Superior temporal gyrus (tissue), 1 donor: ENCODE data around the gene SOX1.

ENCODE experiments used
- DNase-seq: peaks from one replicate; pipeline ENCODE4 v3.0.0-alpha.2; 2016; ENCODE audit errors: extremely low spot score

Gene SOX1

DNA sequence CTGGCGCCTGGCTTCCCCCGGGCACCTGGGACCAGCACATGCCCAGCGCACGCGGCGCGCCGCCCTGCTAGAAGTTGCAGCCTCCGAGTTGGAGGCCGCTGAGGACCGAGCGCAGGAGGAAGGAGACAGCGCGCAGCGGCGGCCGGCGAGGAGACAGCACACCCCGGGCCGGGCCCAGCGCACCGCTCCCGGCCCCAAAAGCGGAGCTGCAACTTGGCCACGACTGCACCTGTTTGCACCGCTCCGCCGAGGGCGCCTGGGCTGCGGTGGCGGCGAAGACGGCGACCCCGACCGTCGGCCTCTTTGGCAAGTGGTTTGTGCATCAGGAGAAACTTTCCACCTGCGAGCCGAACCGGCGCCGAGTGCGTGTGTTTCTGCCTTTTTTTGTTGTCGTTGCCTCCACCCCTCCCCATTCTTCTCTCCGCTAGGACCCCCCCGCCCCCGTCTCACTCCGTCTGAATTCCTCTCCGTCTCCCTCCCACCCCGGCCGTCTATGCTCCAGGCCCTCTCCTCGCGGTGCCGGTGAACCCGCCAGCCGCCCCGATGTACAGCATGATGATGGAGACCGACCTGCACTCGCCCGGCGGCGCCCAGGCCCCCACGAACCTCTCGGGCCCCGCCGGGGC, at the start of gene SOX1:
Gene SOX1 (plus strand): TSS at position 34 of the 626 bp plus-strand sequence. CDS start 510 bp downstream, at position 544.
- DNase-seq: no peak

DNA sequence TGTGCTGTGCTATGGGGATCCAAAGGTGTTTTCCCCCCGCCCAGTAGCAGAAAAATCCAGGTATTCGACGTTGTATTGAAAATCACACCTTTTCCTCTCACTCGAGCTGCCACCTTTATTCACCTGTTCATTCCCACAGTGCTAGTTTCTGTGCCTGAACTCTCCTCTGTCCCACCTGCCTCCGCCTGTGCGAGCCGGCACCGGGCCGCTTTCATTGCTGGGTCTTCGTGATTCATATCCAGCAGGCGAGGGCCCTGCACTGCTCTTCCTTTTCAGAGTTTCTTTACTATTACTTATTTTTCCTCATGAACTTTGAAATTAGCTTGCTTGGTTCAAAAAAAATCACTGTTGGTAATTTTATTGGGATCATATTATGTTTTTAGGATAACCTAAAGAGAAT, 42.4 kb upstream of the SOX1 start:
- DNase-seq: no peak

DNA sequence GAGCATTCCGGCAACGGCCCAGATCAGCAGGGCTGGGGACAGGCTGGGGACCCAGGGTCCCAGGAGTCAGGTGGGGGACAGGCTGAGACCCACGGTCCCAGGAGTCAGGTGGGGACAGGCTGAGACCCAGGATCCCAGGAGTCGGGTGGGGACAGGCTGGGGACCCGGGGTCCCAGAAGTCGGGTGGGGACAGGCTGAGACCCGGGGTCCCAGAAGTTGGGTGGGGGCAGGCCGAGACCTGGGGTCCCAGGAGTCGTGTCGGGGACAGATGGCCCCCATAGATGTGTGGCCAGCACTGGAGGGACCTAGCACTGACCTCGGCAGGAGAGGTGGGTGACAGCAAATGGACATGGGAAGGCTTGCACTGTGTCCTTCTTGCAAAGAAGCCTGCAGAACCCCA, 39.7 kb upstream of the SOX1 start:
- DNase-seq: no peak

DNA sequence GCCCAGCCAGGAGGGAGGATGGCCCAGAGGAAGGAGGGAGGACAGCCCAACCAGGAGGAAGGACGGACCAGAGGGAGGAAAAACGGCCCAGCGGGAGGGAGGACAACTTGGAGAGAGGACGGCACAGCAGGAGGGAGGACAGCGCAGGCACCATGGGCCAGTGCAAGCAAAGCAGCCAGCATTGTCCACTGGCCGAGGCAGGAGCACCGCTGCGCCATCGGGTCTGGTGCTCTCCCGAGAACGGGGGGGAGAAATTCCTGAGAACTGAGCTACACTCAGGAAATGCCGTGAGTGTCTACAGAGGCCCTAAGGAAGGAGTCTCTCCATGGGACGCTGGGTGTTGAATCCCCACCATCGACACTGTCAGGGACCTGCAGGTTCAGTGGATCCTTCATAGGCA, 38.5 kb upstream of the SOX1 start:
- no peak for DNase-seq

DNA sequence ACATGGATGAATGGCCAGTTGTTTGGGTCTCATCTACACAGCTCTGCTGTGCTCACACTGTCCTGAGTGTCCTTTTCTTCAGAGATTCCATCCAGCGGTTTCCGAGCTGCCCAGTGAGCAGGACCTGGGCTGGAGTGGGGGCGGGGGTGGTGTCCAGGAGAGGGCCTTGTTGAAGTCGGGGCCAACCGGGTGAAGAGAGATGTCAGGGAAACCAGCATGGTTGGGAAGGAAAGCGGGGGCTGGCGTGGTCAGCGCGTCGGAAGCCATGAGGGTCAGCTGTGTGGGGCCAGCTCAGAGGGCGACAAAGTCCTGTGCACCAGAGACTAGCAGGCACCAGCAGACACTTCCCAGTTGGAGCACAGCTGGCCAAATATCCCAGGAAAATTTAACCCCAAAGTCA, 37.8 kb upstream of the SOX1 start:
- DNase-seq: no peak

DNA sequence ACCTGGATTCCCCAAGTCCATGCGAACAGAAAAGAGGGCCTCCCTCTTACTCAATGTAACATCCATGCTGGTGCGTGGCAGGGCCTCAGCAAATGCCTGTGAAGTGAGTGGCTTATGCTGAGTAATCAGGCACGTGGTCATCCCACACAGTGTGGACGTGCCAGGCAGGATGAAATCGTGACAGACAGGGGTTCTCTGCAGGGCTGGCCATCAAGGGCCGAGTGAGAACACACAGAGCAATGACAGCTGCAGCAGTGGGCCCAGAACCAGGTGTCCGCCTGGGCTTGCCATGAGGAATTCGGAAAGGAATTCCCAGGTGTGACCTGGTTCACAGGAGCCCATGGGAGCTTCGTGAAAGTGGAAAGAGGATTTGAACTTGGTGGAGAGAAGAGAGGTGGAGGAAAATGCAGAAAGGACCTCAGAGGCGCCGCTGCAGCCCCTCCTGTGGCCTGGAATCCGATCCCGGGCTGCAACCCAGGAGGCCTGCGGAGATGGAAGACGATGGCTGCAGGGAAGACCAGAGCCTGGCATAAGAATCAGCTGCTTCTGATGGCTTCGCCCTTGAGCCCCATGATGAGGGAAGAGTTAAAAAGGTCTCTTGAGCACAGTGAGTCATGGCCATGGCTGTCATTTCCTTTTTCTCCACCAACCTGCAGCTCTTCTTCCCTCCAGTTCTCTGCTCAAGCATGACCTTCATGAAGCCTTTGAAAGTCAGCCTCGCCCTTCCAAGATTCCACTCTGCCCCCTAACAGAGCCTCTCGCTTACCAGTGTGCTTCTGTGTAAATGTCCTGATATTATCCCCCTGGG, 34.6 kb upstream of the SOX1 start:
- DNase-seq: no peak

DNA sequence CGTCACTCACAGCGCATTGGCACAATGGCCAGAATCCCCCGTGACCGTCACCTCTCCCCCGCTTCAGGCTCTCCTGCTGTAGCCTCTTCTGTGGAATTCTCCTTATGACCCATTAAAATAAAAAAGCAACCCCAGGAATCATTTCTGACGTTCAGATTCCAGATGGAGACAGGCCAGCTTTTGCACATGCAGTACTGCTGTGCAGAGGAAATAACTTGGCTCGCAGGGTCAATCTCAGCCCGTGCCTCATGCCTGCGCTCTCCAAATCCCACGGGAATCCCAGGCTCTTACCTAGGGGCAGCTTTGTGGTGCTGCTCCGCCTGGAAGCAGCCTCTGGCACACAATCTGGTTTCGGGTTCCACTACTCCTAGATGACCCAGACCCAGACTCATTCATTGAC, 32.7 kb upstream of the SOX1 start:
- DNase-seq: no peak

DNA sequence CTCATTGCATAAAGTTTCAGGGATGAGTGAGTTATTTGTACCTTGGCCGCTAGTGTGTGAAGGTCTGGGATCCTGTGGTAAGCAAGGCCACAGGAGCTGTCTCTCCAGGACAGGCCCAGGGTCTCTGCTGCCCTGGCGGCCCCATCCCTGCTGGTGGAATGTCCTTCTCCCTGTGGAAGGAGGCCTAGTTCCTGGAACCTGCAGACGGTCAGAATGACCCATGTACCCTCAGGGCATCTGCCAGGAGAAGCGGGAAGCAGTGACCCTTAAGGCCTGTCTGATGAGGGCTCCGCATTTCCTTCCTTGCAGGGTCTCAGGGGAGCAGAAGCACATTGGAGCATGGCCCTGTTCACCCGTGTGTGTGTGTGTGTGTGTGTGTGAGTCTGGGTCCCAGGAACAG, 32.1 kb upstream of the SOX1 start:
- no peak for DNase-seq

DNA sequence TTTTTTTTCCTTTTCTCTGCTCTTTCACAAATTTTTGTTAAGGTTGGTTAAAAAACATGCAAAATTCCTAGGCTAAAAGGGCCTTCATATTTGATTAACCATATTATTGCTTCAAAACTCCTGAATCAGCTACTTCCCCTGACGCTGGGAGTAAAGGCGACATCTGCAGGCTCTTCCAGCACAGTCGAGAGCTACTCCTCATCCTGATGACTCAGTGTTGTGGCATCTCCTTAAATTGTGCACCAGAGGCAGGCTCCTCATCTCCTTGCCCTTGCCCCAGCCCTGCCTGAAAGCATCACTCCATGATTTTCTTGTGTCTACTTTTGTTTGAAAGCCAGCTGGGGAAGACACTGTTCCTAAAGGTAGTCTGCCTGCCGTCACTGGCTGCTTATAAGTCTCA, 24.5 kb upstream of the SOX1 start:
- DNase-seq: no peak

DNA sequence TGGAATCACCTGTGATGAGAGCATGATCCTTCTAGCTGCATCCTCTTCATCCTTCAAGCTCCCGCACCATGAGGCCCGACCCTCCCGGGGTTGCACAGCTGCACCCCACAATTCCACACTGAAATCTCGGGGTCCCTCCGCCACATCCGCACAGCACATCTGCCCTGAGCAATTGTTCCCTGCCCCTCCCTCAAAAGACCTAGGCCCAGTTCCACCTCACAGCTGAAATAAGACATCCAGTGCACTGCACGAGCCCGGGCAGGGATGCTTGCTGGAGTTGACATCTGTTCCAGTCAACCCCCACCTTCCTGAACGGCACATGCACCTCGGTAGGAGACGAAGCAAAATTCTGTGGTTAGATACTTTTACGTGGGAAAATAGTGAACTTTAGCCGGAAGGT, 14.7 kb upstream of the SOX1 start:
- DNase-seq: no peak

DNA sequence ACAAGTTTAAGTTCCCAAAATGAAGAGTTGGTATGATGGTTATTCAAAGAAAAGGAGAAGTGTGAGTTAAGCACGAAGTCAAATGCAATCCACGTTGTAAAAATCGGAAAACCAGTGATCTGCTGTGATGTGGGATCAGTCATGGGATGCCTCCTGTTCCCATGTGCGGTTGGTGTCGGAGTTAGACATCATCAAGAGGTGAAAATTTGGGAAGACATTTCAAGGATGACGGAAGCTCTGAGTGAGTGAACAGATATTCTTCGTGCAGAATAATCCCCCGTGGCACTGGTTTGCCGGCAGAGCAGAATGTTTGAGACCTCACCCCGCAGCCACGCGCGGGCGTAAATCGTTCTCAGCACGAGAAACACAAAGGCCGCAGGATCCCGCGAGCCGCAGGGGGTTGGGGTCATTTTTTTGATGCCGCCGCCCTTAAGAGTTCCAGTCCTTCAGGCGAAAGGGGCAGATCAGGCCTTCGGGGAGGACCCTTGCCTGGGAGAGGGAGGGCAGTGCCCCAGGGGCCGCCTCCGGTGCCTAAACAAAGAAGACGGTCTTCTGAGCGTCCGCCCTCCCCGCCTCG, 13.7 kb upstream of the SOX1 start:
- DNase-seq: no peak

DNA sequence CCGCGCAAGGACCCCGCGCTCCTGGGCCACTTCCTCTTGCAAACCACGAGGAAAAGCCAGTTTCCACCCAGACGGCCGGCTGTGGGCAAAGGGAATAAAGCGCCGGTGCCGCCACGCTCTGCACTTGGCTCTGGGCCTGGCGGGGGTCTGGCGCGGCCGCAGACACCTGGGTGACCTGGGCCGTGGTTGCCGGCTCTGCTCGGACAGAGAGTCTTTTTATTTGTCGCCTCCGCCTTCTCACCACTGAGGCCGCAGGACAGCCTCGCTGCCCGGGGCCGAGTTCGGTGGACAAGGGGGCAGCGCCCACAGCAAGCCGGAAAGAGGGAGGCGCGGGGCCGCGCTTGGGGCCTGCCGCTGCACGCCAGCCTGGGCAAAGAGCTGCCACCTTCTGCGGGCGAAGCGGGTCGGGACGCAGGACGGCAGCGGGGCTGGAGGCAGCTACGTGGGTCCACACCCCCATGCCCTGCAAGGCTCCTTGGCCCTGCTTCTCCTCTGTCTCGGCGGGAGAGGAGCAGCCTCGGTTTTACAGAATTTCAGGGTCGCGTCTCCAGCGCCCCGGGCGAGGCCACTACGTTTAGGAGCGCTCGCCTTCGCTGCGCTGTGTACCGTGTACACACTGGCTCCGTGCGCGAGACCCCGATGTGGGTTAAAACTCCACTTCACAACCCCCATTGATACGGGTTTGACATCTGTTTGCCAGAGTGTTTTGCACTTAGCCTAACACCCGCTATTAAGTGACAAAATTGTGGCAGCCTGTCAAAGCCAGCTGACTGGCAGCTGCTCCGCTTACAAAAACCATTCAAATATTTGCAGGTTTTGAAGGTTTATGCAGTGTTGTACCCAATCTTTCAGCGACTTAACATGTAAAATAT, 13.0 kb upstream of the SOX1 start:
- DNase-seq: no peak

DNA sequence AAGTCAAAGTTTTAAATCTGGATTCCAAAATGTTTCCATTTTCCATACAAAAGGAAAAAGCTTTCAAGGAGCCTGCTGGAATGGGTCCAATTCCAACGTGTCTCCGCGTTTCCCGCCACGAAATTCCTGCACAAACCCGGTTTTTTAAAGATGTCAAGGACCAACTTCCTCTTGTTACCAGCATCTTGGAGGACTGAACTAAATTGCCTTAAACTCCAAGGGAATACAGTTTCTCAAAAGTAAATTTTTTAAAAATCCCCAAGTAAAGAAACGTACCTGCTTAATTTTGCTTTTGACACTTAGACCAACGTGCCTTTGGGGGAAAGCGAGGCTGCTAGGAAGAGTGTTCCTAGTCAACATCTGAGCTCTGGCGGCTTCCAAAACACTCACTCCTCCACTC, 12.3 kb upstream of the SOX1 start:
- no peak for DNase-seq

DNA sequence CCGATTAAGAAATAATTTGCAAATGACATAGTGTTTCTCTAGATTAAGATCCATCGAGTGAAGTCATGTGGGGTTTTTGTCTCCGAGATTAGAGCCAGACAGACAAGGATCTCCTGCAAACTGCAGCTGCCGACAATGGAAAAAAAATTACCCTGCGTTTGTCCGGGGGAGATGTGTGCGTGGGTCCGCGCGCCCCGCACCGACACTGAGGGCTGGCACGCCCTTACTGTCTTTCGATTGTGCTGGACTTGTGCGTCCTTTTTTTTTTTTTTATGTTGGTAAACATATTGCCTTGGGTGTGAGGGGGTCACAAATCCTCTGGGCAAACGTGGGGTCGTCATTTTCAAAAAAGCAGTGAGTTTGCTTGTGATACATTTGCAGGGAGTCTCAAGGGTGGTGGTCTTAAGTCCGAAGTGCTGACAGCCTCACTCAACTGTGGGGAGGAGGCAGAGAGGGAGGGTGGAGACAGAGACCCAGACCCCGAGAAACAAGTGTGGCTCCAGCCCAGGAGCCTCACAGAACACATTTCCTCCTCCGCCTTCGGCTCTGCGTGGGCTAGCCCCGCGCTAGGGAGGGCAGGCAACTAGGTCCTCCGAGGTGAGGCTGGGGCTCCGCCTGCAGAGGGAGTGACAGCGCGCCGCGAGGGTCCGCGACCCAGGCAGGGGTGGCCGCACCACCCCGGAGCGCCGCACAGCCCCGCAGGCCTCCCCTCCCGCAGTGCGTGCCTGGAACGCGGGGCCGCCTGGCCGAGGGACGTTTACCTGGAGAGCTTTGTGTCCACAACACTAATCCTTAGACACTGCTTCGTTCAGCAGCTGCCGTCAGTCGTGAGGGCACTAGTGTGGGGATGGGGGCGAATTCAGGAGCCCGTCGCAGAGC, 11.7 kb upstream of the SOX1 start:
- no peak for DNase-seq

DNA sequence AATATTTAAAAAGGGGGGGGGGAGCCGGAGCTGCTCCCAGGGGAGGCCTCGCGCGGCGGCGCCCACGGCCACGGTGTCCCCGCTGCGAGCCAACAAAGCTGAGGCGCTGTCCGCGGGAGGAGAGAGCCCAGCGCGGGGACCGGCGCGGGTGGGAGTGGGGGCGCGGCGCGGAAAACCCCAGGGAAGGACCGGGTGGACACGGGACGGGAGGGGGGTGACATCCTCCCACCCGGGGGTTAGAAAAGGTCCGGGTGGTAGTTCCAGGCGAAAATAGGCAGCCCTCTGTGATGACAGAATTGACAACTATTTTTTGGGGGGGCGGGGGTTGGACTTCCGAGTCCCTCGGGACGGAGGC, 11.1 kb upstream of the SOX1 start:
- DNase-seq: no peak

DNA sequence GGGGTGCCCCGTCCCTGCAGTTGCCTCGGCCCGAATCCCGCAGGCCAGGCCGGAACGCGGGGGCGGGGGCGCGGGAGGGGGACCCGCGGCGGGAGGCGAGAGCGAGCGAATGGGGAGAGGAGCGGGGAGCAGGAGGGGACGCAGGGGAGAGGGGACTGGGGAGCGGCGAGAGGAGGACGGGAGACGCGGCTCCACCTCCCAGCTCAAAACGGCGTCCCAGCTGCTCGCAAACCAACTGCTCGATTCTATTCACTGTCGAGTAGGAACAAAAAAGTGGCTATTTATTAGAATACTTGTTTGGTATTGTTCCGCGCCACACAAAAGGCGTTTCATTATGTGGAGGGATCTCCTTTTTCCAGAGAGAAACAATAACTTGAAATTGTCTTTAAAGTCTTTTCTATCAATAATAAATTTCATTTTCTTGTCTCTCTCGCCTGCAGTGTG, 10.6 kb upstream of the SOX1 start:
- no peak for DNase-seq

DNA sequence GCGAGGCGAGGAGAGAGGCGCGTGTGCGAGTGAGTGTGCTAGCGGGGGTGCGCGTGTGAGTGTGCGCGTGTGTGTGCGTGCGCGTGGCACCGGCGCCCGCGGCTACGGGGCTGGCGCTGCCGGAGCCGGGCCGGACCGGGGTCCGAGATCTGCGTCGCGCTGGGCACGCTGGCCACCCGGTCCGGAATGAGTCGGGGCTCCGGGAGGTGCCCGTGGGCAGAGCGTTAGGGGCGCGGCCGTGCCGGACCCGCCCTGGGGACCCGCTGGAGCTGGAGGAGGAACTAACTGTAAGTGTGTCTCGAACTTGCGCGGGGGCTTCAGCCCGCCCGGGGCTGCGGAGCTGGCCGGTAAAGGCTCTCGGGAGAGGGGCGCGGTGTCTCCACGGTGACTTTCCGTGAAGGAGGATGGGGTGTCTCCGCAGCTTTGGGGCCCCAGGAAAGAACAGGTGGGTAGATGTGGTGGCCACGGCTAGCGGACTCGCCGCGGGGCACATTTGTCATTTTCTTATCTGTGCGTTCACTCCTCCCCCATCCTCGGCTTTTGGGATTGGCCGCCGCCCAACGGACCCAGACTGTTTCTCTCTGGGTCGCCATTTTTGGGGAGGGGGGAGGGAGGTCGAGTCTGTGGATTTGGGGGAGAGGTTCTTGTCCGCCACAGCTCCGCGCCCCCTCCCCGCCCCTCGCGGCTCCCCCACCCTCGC, 10.1 kb upstream of the SOX1 start:
- DNase-seq: no peak

DNA sequence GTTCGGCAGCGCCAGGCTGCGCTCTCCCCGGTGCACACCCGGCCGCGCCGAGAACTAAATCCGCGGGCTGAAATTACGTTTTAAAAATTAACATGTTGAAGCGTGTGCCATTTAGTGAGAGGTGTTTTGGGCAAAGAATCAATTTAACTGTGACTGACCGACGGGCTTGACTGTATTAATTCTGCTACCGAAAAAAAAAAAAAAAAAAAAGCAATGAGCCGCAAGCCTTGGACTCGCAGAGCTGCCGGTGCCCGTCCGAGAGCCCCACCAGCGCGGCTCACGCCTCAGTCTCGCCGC, 9.6 kb upstream of the SOX1 start:
- no peak for DNase-seq

DNA sequence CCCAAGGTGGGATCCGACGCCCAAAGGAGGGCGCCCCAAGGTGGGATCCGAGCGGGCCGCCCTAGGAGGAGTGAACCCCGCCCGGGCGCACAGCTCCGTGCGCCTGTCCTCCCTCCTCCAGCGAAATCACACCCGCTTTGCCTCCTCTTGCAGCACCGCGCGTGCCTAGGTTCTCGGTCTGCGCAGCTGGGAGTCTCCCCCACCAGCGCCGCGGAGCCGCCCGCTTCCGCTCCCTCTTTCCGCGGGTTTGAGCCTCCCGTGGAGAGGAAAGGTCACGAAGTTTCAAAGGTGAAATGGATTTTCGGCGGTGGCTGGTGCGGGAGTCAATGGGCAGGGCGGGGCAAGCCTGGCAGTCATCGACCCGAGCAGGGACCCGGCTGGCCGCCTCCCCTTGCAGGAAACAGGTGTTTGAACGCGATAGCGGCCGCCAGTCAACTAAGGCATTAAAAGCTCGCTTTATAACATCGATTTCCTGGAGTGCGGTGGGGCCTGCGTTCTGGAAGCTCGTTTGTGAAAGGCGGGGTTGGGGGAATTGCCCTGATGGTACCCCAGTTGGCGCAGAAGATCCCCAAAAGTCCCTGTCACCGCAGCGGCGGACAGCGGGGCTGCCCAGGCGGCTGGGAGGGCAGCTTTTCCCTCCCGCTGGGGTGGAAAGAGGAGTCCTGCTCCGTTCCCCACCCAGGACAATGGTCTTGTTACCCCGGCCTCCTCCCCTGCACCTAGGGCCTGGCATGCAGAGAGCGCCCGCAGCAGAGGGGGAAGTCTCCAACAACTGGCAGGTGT, 9.0 kb upstream of the SOX1 start:
- DNase-seq: no peak

DNA sequence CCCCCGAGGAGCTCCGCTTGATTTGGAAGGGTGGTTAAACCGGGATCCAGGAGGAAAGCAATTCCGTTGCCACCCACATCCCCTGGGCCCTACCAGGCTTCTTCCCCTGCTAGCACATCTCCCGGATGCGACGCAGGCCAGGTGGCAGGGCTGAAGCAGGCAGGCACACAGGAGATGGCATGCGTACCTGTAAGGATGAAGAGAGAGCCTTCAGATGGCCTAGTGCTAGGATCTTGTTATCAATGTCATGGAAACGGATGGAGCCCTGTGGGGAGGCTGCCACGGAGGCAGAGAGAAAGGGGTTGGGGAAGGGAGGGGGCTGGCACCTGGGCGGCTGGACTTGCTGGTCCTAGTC, 8.5 kb upstream of the SOX1 start:
- no peak for DNase-seq
